ENCODE data around the gene LMAN1L.

Gene LMAN1L

DNA sequence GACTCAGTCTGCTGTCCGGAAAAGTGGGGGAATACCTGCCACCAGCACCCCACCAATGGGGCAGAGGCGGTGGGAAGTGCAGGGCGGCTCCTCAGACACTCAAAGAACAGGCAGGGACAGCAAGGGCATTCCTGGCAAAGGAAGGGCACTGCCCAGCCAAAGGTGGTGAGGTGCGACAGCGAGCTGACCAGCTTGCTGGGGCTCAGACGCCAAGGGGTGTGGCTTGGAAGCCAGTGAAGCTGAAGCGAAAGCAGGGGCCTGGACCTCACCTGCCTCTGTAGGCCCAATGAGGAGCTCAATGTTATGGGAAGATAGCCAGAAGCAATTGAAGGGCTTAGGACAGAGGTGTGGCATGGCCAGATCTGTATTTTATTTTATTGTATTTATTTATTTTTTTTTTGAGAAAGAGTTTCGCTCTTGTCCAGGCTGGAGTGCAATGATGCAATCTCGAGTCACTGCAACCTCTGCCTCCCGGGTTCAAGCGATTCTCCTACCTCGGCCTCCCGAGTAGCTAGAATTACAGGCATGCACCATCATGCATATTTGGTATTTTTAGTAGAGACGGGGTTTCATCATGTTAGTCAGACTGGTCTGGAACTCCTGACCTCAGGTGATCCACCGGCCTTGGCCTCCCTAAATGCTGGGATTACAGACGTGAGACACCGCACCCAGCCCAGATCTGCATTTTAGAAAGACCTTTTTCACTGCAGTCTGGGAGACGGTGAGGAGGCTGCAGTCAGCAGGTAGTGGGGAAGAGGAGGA lies 4.4 kb upstream of the LMAN1L start:
- DNase-seq (ENCODE audit: low read depth, low spot score): no peak
- no peak overlapping the region for H3K4me3 ChIP-seq (ENCODE audit: low read length)

DNA sequence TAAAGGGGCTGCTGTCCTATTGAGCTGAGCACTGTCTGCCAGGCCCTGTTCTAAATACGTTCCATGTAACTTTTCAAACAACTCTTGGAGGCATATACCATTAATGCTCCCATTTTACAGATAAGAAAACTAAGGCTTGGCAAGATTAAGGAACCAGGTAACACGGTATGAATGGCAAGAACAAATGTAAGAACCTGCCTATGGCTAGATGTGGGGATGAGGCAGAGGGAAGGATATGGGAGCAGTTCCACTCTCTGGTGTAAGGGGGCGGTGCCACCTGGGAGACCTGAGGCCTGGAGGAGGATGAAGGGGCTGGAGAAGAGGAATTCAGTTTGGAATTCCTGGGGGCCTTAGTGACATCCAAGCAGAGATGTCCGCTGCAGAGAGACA lies 3.8 kb upstream of the LMAN1L start:
- no peak overlapping the region for H3K4me3 ChIP-seq (ENCODE audit: low read length)
- DNase-seq (ENCODE audit: low read depth, low spot score): no peak

DNA sequence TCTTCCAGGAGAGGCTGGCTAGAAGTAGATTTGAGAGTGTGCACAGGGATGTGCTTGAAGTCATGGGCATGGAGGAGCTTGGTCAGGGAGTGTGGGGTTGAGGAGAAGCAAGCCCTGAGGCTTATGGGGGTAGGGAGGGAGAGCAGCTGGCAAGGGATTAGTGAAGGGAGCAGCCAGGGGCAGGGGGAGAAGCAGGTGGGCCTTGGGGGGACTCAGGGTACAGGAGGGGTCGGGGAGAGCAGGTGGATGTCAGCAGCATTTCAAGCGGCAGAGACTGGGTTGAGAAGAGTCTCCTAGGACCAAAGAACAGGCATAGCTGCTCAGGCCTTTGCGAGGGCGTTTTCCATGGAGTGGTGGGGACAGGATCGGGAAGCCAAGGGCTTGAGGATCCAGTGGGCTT lies 3.4 kb upstream of the LMAN1L start:
- H3K4me3 ChIP-seq (ENCODE audit: low read length): no peak overlapping the region
- no peak for DNase-seq (ENCODE audit: low read depth, low spot score)

DNA sequence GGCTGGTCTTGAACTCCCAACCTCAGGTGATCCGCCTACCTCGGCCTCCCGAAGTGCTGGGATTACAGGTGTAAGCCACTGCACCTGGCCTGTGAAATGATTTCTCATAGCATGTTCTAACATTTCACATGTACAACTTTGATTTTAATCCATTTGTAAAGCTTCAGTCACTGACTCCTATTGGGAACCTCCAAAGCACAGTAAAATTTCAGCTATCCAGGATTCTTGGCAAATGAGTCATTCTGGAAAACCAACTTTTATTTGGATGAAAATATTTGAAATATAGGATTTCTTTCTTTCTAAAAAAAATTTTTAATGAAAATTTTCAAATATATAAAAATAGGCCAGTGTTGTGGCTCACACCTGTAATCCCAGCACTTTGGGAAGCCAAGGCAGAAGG lies 2.7 kb upstream of the LMAN1L start:
- DNase-seq (ENCODE audit: low read depth, low spot score): no peak
- no peak overlapping the region for H3K4me3 ChIP-seq (ENCODE audit: low read length)

DNA sequence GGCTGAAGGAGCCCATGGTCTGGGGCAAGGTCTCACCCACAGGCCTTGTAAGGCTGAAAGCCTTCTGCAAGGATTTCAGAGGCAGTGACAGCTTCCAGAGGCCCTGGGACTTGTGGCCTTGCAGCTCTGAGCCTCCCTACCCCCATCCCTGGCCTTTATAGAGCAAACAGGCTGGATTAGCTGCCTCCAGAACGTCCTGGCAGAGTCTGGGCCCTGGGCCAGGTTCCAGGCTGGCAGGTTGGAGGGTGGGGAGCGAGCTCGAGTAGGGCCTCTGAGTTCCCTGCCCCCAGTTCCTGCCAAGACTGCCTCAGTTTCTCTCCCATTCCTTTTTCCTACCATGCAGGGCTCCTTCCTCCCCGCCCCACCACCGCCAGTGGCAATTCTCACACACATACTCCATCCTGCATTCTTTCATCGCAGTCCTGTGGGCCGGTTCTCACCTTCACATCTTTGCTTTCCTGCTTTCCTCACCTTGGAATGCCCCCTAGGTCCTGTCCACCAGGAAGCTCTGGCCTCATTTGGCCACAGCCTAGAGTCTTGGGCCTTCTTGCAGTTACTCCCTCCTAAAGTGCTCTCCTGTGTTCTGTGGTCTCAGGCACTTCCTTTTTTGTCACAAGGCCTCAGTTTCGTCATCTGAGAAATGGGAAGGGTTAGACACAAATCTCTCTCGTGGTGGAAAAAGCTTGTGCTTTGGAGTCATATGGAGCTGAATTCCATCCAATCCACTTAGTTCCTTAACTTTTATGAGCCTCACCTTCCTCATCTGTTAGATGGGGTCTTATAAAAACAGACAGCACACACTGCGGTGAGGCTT lies 2.7 kb downstream of the LMAN1L start:
- H3K4me3 ChIP-seq (ENCODE audit: low read length): no peak overlapping the region
- DNase-seq (ENCODE audit: low read depth, low spot score): no peak

DNA sequence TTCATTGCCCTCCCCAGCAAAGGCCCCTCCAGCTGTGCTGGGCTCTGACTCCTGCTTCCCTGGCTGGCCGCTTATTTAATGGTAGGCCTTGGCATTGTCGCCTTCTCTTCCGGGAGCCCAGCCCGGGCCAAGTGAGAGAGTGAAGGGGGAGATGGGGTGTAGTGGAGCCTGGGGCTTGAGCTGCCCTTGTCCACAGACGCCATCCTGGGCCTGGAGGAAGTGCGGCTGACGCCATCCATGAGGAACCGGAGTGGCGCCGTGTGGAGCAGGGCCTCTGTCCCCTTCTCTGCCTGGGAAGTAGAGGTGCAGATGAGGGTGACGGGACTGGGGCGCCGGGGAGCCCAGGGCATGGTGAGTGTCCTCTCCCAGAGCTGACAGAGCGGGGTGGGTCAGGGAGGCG lies 3.3 kb downstream of the LMAN1L start:
- no peak for DNase-seq (ENCODE audit: low read depth, low spot score)

DNA sequence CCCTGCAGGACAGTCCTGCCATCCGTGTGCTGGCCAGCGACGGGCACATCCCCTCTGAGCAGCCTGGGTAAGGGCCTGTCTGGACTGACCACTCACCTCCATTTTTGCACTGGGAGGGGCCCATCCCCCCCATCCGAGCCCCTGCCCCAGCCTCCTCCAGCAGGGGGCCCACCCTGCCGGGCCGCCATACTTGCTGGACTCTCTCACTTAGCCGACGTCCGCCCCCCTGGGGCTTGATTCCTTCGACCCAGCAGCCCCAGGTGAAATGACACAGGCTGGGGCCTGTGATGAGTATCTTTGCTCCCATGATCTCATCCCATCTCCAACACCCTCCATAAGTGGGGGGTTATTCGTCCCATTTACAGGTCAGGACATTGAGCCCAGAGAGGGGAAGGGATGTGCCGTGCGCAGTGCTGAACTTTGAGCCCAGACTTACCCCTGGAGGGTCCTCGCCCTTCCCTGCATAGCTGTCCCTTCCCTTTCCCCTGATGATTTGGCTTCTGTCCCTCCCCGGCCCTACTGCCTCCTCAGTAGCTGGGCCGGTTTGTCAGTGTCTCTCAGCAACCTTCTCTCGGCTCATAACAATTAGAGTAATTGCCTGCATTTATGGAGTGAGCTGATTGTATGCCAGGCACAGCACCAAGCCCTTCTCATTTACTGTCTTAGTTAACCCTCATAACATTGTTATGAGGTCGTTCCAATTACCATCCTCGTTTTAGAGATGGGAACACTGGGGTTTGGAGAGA lies 4.2 kb downstream of the LMAN1L start:
- no peak for DNase-seq (ENCODE audit: low read depth, low spot score)
- H3K4me3 ChIP-seq (ENCODE audit: low read length): no peak overlapping the region

More for the DNA sequence above, 3.3 kb downstream of the LMAN1L start:
- H3K4me3 ChIP-seq (ENCODE audit: low read length): no peak overlapping the region

DNA sequence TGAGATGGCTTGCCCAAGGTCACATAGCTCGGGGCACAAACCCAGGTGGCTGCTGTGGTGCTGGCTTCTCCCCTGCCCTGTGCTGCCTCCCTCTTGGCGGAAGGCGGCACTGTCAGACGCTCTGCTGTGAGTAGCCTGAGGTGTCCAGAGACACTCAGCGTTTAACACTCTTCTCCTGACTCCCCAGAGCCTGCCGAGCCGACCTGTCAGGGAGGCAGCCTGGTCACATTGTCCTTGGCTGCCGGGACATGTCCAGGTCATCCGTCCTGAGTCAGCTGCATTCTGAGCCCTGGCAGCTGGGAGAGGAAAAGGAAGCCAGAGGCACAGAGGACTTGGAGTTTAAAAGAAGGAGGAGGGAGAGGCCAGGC lies 4.7 kb downstream of the LMAN1L start:
- DNase-seq (ENCODE audit: low read depth, low spot score): no peak
- no peak overlapping the region for H3K4me3 ChIP-seq (ENCODE audit: low read length)

DNA sequence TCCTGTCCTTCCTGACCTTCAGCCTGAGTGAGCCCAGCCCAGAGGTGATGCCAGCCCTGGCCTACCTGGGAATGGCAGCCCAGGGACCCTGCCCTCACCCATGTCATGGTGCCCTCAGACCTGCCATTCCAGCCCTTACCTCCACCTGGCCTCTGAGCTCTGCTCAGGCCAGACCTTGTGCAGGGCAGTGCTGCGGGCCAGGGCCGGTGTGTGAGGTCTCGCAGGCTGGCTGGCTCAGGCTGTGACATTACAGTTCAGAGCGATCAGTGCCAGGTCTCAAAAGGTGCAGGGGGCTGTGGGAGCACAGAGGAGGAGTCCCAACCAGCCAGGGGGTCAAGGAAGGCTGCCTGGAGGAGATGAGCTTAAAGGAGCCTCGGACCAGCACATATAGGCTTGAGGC lies 7.4 kb downstream of the LMAN1L start:
- H3K4me3 ChIP-seq (ENCODE audit: low read length): no peak overlapping the region
- DNase-seq (ENCODE audit: low read depth, low spot score): no peak

DNA sequence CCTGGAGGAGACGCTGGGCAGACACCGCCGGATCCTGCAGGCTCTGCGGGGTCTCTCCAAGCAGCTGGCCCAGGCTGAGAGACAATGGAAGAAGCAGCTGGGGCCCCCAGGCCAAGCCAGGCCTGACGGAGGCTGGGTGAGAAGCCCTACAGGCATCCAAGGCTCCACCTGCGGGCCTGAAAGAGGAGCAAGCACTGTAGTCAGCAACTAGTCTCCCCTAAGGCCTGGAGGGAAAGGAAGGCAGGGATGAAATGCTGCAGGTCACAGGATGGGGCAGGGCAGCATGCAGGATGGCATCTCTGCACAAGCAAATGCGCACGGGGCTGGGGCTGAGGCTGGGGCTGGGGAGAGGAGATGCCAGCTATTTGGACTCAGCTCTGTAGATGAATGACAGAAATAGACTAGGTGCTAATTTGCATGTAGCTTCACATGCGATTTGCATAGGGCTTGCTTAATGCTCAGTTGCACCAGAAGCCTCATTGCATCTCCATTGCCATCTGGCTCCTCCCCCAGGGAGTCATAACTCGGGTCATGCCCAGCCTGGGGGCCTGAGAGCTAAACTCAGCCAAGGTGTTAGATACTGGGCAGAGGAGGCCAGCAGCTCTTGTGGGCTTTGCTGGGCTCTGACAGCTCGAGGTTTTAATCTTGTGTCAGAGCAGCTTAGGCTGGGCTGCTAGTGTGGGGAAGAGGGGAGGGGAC lies 8.6 kb downstream of the LMAN1L start:
- H3K4me3 ChIP-seq (ENCODE audit: low read length): no peak overlapping the region
- no peak for DNase-seq (ENCODE audit: low read depth, low spot score)

DNA sequence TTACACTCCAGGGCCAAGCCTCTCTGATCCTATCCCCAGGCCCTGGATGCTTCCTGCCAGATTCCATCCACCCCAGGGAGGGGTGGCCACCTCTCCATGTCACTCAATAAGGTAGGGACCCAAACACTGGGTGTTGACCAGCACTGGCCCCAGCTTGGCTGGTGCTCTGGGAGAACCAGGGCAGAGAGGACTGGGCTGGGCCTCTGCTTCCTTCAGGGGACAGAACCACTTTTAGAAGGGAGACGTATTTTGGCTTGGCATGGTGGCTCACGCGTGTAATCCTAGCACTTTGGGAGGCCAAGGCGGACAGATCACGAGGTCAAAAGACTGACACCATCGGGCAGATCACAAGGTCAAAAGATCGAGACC lies 9.1 kb downstream of the LMAN1L start:
- DNase-seq (ENCODE audit: low read depth, low spot score): no peak
- H3K4me3 ChIP-seq (ENCODE audit: low read length): no peak overlapping the region

DNA sequence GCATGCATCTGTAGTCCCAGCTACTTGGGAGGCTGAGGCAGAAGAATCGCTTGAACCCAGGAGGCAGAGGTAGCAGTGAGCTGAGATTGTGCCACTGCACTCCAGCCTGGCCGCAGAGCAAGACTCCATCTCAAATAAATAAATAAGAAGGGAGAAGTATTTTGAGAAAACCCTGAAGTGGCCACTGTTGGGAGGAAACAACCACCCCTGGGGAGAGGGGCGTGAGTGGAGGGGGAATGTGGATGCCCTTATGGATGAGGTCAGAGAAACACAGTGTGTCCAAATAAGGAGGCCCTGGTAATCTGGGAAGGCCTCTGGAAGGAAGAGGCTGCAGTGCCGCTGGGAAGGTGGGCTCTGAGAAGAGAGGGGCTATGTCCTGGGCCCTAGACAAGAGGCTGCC lies 9.6 kb downstream of the LMAN1L start:
- no peak overlapping the region for H3K4me3 ChIP-seq (ENCODE audit: low read length)
- DNase-seq (ENCODE audit: low read depth, low spot score): no peak

DNA sequence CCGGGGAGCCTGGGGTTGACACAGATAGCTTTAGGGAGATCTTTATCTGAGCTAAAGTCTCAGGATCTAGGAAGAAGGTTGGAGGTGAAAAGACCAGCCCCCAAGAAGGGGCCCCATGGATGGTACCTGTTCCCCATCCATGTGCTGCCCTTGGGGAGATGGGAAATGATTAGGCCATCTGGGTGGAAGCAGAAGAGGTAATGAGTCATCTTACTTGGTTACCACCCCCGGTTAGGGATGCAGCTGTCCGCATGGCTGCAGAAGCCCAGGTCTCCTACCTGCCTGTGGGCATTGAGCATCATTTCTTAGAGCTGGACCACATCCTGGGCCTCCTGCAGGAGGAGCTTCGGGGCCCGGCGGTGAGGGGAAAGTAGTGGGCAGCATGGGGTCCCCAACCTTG lies 10.7 kb downstream of the LMAN1L start:
- DNase-seq (ENCODE audit: low read depth, low spot score): no peak
- no peak overlapping the region for H3K4me3 ChIP-seq (ENCODE audit: low read length)

DNA sequence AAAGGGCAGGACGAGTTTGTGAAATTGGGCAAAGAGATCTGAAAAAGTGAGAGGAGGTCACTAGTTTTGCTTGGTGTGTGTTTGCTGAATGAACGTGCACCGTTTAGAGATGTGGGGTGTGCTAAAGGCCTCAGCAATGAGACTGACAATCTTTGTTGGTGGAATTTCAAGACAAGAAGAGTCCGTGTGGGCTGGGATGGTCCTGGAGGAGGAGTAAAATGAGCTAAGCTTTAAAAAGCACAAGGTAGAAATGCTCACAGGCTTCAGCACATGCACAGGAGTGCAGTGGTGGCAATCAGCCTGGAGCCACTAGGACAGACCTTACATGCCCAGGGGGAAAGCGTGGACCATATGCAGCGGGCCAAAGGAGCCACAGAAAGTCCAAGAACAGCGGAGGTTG lies 12.3 kb downstream of the LMAN1L start:
- no peak for DNase-seq (ENCODE audit: low read depth, low spot score)
- no peak overlapping the region for H3K4me3 ChIP-seq (ENCODE audit: low read length)

DNA sequence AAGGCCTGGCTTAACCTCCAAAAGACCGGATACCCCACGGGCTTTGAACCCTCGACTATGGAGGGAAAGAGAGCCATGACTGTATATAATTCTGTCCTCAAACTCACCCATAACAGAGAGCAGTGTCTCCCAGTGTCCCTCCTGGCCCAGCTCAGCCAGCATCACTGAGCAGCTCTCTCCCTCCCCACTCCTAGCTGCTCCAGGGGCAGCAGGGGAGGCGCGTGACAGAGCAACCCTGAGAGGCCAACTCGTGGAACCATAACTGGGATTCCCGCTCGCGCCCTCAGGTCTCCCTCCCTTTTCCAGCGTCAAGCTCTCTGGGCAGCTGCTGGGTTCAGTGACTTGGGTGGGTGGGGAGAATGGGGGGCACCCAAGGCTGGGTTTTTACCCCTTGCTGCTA lies 13.2 kb downstream of the LMAN1L start:
- DNase-seq (ENCODE audit: low read depth, low spot score): no peak
- H3K4me3 ChIP-seq (ENCODE audit: low read length): no peak overlapping the region

DNA sequence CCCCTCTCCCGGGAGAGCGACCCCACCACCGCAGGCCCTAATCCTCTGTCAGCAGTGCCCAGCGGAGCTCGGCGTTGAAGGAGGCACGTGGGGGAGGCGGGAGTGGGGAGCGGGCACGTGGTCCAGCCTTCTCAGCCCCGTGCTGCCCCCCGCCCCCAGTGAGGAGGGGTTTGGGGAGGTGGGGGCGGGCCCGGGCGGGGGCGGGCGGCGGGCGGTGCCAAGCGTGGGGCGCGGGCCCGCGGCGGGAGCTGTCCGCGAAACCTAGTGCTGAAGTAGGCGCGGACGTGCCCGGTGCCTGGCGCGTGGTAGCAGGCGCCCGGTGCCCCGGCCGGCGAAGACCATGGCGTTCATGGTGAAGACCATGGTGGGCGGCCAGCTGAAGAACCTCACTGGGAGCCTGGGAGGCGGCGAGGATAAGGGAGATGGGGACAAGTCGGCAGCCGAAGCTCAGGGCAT lies 13.8 kb downstream of the LMAN1L start, which contains the start of gene CPLX3:
Gene CPLX3, plus strand, starts transcription at position 264 of the 456 bp plus-strand sequence. Its CDS starts 77 bp downstream, at position 341.
- no peak within 1 kb of the TSS for H3K4me3 ChIP-seq (ENCODE audit: low read length)
- DNase-seq (ENCODE audit: low read depth, low spot score): no peak

DNA sequence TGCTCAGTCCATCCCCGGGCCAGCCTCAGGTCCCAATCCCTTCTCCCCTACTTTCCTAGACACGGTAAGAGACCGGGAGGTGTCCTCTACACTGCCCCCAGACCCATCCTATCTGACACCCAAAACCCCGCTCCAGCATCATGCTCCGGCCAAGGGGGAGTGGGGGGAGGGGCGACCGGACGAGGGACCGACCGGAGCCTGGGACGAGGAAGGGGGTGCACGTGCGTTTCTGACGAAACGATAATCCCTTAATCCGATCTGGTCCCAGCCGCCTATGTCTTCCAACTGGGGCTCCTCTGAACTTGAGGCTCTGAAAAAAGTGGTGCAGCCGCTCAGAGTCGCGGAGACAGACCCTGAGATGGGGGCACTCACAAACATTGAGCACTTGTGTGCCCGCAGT lies 14.3 kb downstream of the LMAN1L start:
- DNase-seq (ENCODE audit: low read depth, low spot score): no peak
- no peak overlapping the region for H3K4me3 ChIP-seq (ENCODE audit: low read length)

DNA sequence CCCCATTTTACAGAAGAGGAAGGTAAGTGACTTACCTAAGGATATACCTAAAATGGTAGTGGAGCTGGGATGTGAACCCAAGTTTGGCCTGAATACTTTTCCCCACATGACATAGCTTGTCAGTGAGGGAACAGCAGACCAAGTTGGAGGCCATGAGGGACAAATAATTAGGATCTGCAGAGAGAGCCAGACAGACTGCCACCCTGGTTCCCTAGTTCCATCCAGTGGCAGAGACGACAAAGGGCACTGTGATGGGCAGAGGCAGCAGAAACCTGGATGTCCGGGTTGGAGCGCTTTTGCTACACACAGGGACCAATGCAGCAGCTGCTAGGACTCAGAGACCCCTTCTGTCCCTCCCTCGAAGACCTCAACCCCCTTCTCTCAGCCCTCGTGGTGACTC lies 15.0 kb downstream of the LMAN1L start:
- no peak for DNase-seq (ENCODE audit: low read depth, low spot score)
- H3K4me3 ChIP-seq (ENCODE audit: low read length): no peak overlapping the region

DNA sequence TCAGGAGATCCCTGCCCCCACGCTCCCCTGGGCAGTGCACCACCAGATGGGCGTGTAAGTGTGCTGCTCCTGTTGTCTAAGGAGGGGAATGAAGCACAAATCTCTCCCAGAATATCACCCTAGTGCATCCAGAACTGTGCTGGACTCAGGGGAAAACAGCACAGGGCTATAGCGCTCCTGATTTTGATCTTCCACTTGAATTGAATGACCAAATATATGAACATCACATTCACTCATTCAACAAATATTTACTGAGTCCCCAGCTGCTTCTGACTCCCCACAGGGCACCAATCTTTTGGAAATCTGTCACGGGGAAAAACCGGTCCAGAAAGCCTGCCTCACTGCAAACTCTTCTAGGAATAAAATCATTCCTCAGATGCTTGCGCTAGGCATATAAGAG lies 16.2 kb downstream of the LMAN1L start:
- no peak for DNase-seq (ENCODE audit: low read depth, low spot score)
- no peak overlapping the region for H3K4me3 ChIP-seq (ENCODE audit: low read length)

Data from Jurkat, Clone E6-1 (cell line).